LNCAP (cell line): Measurements from ENCODE around the gene PCDHGA7.
A peak's percentile ranks its signal among the peaks of the same experiment; 100 is the strongest.

Experiments
- TF ChIP-seq, protein P1 (sequence below): fragments of 450-650 bp; IDR thresholded peaks from 2 replicates; pipeline ENCODE4 v1.5.1; 2017; ENCODE audit warnings: mild to moderate bottlenecking

Gene PCDHGA7

DNA sequence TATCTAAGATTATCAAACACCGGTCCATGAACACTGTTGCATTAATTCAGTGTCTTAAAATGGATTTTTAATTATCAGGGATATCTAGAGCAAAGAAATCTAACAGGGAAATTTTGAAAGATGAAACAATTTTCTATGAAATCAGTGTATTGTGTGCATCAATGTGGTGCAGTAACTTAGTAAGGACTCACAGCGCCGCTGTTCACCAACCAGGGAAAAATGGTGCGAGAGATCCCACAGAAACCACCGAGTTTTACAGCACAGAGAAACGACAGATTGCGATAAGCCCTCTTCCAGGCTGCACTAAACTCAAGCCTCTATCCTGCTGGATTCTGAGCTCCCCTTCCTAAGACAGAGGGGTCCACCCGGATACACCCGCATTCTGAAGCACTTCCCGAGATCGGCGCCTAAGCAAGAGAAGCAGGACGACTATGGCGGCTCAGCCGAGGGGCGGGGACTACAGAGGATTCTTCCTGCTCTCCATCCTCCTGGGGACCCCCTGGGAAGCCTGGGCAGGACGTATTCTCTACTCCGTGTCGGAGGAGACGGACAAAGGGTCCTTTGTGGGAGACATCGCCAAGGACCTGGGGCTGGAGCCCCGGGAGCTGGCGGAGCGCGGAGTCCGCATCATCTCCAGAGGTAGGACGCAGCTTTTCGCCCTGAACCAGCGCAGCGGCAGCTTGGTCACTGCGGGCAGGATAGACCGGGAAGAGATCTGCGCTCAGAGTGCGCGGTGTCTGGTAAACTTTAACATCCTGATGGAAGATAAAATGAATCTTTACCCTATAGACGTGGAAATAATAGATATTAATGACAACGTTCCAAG, at the start of gene PCDHGA7:
Gene PCDHGA7, plus strand, starts transcription at position 274 of the 826 bp plus-strand sequence. Its CDS starts 158 bp downstream, at position 432.
- TF ChIP-seq, protein P1, sequence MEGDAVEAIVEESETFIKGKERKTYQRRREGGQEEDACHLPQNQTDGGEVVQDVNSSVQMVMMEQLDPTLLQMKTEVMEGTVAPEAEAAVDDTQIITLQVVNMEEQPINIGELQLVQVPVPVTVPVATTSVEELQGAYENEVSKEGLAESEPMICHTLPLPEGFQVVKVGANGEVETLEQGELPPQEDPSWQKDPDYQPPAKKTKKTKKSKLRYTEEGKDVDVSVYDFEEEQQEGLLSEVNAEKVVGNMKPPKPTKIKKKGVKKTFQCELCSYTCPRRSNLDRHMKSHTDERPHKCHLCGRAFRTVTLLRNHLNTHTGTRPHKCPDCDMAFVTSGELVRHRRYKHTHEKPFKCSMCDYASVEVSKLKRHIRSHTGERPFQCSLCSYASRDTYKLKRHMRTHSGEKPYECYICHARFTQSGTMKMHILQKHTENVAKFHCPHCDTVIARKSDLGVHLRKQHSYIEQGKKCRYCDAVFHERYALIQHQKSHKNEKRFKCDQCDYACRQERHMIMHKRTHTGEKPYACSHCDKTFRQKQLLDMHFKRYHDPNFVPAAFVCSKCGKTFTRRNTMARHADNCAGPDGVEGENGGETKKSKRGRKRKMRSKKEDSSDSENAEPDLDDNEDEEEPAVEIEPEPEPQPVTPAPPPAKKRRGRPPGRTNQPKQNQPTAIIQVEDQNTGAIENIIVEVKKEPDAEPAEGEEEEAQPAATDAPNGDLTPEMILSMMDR = peak; percentile 46

GRCh38 chr5:141338538-141339306, 43.8 kb upstream of the PCDHGA7 start, which contains the start of gene PCDHGA2:
Gene PCDHGA2 (plus strand): TSS chr5:141338760.
- TF ChIP-seq, protein P1 = peak; percentile 48

- TF ChIP-seq, protein P1 = no peak
Measured at GRCh38 chr5:141342773-141343172, 39.8 kb upstream of the PCDHGA7 start.

GRCh38 chr5:141343242-141343952, 39.1 kb upstream of the PCDHGA7 start, which contains the start of gene PCDHGA3:
Gene PCDHGA3 (plus strand): TSS chr5:141343829. CDS start chr5:141344034, 205 bp downstream.
- TF ChIP-seq, protein P1 = peak; percentile 56

GRCh38 chr5:141343953-141344463, 38.5 kb upstream of the PCDHGA7 start:
- TF ChIP-seq, protein P1 = no peak; the same call in 1 of the 2 replicates

- TF ChIP-seq, protein P1 = no peak
Measured at GRCh38 chr5:141345327-141345726, 37.2 kb upstream of the PCDHGA7 start.
